ENCODE data around the gene PPFIA2.

DNA sequence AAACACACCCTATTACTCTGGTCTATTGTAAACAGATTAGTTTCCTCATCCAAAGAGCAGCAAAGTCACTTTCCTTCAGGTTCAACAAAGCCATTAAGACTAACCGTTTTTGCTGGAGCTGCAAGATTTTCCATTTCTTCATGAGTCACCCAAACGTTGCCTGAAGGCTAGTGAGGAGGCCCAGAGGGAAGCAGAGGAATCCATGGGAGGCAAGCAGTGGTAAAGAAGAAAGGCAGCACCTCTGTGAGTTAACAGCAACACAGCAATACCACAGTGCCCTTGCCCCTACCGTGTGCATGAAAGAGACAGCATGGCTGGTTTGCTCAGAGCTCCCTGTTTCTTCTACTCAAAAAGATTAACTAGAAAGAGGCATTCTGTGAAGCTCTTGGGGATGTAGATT, 475.0 kb downstream of the PPFIA2 start:
- TF ChIP-seq, protein P1, sequence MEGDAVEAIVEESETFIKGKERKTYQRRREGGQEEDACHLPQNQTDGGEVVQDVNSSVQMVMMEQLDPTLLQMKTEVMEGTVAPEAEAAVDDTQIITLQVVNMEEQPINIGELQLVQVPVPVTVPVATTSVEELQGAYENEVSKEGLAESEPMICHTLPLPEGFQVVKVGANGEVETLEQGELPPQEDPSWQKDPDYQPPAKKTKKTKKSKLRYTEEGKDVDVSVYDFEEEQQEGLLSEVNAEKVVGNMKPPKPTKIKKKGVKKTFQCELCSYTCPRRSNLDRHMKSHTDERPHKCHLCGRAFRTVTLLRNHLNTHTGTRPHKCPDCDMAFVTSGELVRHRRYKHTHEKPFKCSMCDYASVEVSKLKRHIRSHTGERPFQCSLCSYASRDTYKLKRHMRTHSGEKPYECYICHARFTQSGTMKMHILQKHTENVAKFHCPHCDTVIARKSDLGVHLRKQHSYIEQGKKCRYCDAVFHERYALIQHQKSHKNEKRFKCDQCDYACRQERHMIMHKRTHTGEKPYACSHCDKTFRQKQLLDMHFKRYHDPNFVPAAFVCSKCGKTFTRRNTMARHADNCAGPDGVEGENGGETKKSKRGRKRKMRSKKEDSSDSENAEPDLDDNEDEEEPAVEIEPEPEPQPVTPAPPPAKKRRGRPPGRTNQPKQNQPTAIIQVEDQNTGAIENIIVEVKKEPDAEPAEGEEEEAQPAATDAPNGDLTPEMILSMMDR (IDR thresholded peaks at IDR 0.05): no peak
- TF ChIP-seq POLR2A (IDR thresholded peaks at IDR 0.05): no peak
- no peak for TF ChIP-seq POLR2AphosphoS5 (IDR thresholded peaks at IDR 0.05)
- no peak for TF ChIP-seq EP300 (IDR thresholded peaks at IDR 0.05)

Measured in stomach (tissue), 4 donors.